Diencephalon (tissue), 1 donor: Measurements from ENCODE around the gene RND3. TPM values are rescaled to one million over a fixed set of nuclear protein-coding genes. Genes with fewer than 3 reads are reported as not detected.

Experiments used
- total RNA-seq: library from RNA; depleted of rRNA; stranded (reverse); fragments of >200 nt; gene quantifications from one replicate; pipeline ENCODE4 v1.2.3, GENCODE V29; 2014

The RND3 gene
- total RNA-seq, result 176 TPM

GRCh38 chr2:150487537-150488429 is at the start of gene RND3:
Gene RND3, minus strand, starts transcription at chr2:150487667. Its CDS starts 250 bp downstream, at chr2:150487417.

